Right lobe of liver (tissue), 6 donors: ENCODE results near the gene ALMS1. TPM values are rescaled to one million over a fixed set of nuclear protein-coding genes. Genes with fewer than 3 reads are reported as not detected.

Experiments used
- ATAC-seq, 4 donors: fragments of 200-7000 bp; cut with Tn5 transposase; one replicate each; pipeline ENCODE4 v1.9.1; 2020; ENCODE audit warnings: mild to moderate bottlenecking in 4 of 4, moderate library complexity in 4 of 4
- DNase-seq, 3 donors: peaks; one replicate each; pipeline ENCODE4 v3.0.0-alpha.2; 2020
- H3K27ac ChIP-seq, 3 donors: fragments of 200-600 bp; one replicate each; pipeline ENCODE4 v1.8.0; 2022
- H3K27me3 ChIP-seq, 2 donors: fragments of 200-600 bp; one replicate each; pipeline ENCODE4 v1.8.0; 2022
- H3K36me3 ChIP-seq, 4 donors: fragments of 200-600 bp; sonication (generic) in 1 of 4; one replicate each; pipeline versions ENCODE4 v1.5.1 to v1.8.0; 2017 to 2022; ENCODE audit warnings: control low read depth in 1 of 4
- H3K4me1 ChIP-seq, 4 donors: fragments of 200-600 bp; sonication (generic) in 1 of 4; one replicate each; pipeline versions ENCODE4 v1.5.1 to v1.8.0; 2017 to 2022; ENCODE audit warnings: control low read depth in 1 of 4
- H3K4me3 ChIP-seq, 3 donors: fragments of 200-600 bp; one replicate each; pipeline ENCODE4 v1.8.0; 2022
- H3K9me3 ChIP-seq, 4 donors: fragments of 200-600 bp; sonication (generic) in 1 of 4; one replicate each; pipeline versions ENCODE4 v1.5.1 to v1.8.0; 2017 to 2022; ENCODE audit warnings: control low read depth in 1 of 4
- CTCF ChIP-seq, 4 donors: fragments of 200-600 bp in 3 of 4; fragments of 450-650 bp in 1 of 4; IDR thresholded peaks; one replicate each; pipeline versions ENCODE4 v1.5.1 to v1.8.0; 2016 to 2022; ENCODE audit warnings: antibody characterized with exemption in 4 of 4, mild to moderate bottlenecking in 2 of 4
- POLR2A ChIP-seq: fragments of 450-650 bp; IDR thresholded peaks from one replicate; pipeline ENCODE4 v1.6.1; 2017; ENCODE audit warnings: antibody characterized with exemption, mild to moderate bottlenecking
- WGBS: methylation state at CpG from one replicate; pipeline ENCODE4 v1.1.6; 2018; ENCODE audit warnings: low coverage, low lambda C conversion rate; ENCODE audit not compliant: insufficient coverage; ENCODE audit errors: missing lambda C conversion rate; 5-methylcytosine and 5-hydroxymethylcytosine counted together
- intact Hi-C, 2 donors: fragments of 100-400 bp; cut with DNase I; formaldehyde crosslinking; loops; one replicate each; pipeline versions ENCODE4 v1.11.2 to v1.14.1; 2022
- total RNA-seq, 6 experiments: library from RNA; depleted of rRNA in 2 of 6; stranded (reverse); fragments of >200 nt in 2 of 6; fragmentation: NEBNext Ultra II Directional in 3 of 6; extraction: Animal tissue kit (Norgen Biotek cat#: 25700) in 3 of 6; gene quantifications; one replicate each; pipeline versions ENCODE4 v1.1.0 to v1.2.4, GENCODE V29; 2016 to 2023
- donor health status: DM: no; HTN: yes; CAD: no.
- donor health status: DM: no; HTN: no; CAD: no.
- donor health status: DM: no; HTN: no; CAD: no.
- donor health status: DM: no; HTN: yes; CAD: no.
- donor health status: DM: no; HTN: yes; CAD: no.

The ALMS1 gene
- total RNA-seq, 6 experiments from 2014 or later: 5.0 to 9.3 (median 6.0) TPM

GRCh38 chr2:73423913-73424312 lies 38.3 kb downstream of the ALMS1 start:
- WGBS: 89% methylated on average over 3 of the region's 3 CpGs
- Histone ChIP-seq H3K9me3 (no peaks in the 10 kb centered on the region), H3K27ac (no peak overlapping the region), H3K4me1 (no peaks in the 10 kb centered on the region), H3K27me3 (no peaks in the 10 kb centered on the region), H3K4me3 (no peak overlapping the region), H3K36me3 (no peaks in the 10 kb centered on the region)
- DNase-seq (no peak), ATAC-seq (no peak)
- intact Hi-C loops: no loop called here
- TF ChIP-seq CTCF (IDR thresholded peaks at IDR 0.05) (no peak), POLR2A (no peak)

- H3K9me3 ChIP-seq: no peaks in the 10 kb centered on the region
- no peaks in the 10 kb centered on the region for H3K4me1 ChIP-seq
- H3K27ac ChIP-seq: no peak overlapping the region
- no peak for DNase-seq
- TF ChIP-seq POLR2A (no peak), CTCF (IDR thresholded peaks at IDR 0.05) (no peak)
- WGBS: 74% methylated on average over 3 of the region's 3 CpGs
- H3K27me3 ChIP-seq: no peaks in the 10 kb centered on the region
- intact Hi-C loops: no loop called here
- ATAC-seq: no peak
- H3K4me3 ChIP-seq: no peak overlapping the region
- H3K36me3 ChIP-seq: no peaks in the 10 kb centered on the region
These were observed 40.5 kb downstream of the ALMS1 start for GRCh38 chr2:73426176-73426575.

- intact Hi-C loops: no loop called here
- Histone ChIP-seq H3K4me3 (no peak overlapping the region), H3K4me1 (no peaks in the 10 kb centered on the region), H3K27me3 (no peaks in the 10 kb centered on the region), H3K27ac (no peak overlapping the region), H3K9me3 (peaks cover 0 to 10% (median 2%) of the 10 kb centered on the region in 4 donors), H3K36me3 (no peaks in the 10 kb centered on the region)
- TF ChIP-seq POLR2A: no peak
- no peak for TF ChIP-seq CTCF (IDR thresholded peaks at IDR 0.05)
- WGBS: 100% methylated on average over 1 of the region's 1 CpG
- no peak for ATAC-seq
- no peak for DNase-seq
These were observed 50.4 kb downstream of the ALMS1 start for GRCh38 chr2:73436019-73436418.

GRCh38 chr2:73444202-73444601 lies 58.6 kb downstream of the ALMS1 start:
- ATAC-seq: peak; percentile 96 to 99 (median 96)
- peak overlapping the region in 1 of 3 donors; percentile 57 for H3K27ac ChIP-seq
- 33% methylated on average over 3 of the region's 3 CpGs for WGBS

More at GRCh38 chr2:73444202-73444601, 58.6 kb downstream of the ALMS1 start:
- Histone ChIP-seq H3K4me1 (peaks cover 0 to 13% (median 2%) of the 10 kb centered on the region in 4 donors), H3K9me3 (no peaks in the 10 kb centered on the region), H3K27me3 (no peaks in the 10 kb centered on the region), H3K4me3 (no peak overlapping the region), H3K36me3 (no peaks in the 10 kb centered on the region)
- TF ChIP-seq POLR2A (no peak), CTCF (IDR thresholded peaks at IDR 0.05) (no peak)
- no peak for DNase-seq
- intact Hi-C loops: no loop called here
